ENCODE results near the gene PPP1R12B.
"Not testable (repeated sequence)": the region's sequence is repeated elsewhere in the genome, so short reads cannot be mapped to it uniquely, and the experiment has no call there.

PPP1R12B gene

GRCh38 chr1:202561726-202562443, 213.4 kb downstream of the PPP1R12B start:
- DNase-seq (ENCODE audit: low read depth) = no peak

- DNase-seq (ENCODE audit: low read depth) = no peak
Measured at GRCh38 chr1:202562444-202563060, 214.1 kb downstream of the PPP1R12B start.

- DNase-seq (ENCODE audit: low read depth) = no peak
Measured at GRCh38 chr1:202563818-202564217, 215.3 kb downstream of the PPP1R12B start.

DNA sequence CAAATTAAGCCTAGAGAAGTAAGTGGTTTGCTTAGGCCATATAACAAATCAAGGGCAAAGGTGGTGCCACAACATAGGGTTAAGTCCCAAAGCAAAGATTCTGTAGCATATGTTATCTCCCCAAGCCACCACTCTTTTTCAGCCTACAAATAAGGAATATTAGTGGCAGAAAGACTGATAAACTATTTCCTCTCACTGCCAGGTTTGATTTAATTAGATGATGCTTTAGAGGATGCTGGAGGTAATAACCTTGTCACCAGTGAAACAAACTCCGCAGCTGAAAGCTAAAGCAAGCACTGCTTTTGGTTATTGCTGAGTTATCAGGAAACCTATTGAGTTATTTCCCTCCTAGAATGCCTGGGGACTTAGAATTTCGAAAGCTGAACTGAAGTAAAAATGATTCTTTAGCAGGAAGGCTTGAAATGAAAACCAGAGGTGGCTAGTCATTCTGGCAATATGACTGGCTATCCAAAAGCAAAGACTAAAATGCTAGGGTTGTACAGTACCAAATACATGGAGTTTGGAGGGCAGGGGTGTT, 216.5 kb downstream of the PPP1R12B start:
- DNase-seq (ENCODE audit: low read depth) = no peak

- DNase-seq (ENCODE audit: low read depth) = no peak
Measured at GRCh38 chr1:202565890-202566602, 217.5 kb downstream of the PPP1R12B start.

- no peak for DNase-seq (ENCODE audit: low read depth)
Measured at GRCh38 chr1:202567738-202568137, 219.2 kb downstream of the PPP1R12B start.

DNA sequence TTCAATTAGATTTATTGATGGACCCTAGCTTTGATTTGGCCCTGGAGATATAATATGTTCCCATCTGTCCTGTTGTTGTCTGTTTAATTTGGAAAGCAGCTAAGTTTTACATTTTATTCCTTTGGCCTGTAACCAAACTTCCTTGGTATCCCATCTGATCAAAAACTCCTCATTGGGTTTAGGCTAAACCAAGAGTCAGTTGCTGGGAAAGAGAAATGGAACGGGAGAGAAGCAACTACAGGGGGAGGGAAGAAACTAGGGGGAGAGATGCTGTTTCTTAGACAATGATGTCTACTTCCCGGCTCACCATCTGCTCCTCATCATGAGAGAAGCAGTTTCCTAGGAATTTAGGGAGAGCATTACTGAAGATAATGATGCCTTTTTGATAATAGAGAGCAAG, 219.9 kb downstream of the PPP1R12B start:
- no peak for DNase-seq (ENCODE audit: low read depth)

DNA sequence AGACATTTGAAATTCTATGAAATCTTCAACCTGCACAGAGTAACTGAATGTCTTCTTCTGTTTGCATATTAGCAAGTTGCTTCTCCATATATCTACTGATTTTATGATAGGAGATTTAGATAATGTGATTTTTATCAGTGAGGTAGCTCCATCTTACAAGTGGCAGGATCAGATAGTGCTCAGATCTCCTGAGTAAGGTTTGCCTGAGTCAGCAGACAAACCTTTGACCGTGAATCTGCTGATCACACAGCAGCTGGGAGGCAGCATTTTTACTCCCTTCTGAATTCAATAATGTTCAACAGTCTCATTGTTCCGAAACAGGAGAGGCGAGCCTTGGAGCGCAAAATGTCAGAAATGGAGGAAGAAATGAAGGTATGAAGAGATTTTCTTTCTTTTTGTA, 220.3 kb downstream of the PPP1R12B start:
- no peak for DNase-seq (ENCODE audit: low read depth)

DNA sequence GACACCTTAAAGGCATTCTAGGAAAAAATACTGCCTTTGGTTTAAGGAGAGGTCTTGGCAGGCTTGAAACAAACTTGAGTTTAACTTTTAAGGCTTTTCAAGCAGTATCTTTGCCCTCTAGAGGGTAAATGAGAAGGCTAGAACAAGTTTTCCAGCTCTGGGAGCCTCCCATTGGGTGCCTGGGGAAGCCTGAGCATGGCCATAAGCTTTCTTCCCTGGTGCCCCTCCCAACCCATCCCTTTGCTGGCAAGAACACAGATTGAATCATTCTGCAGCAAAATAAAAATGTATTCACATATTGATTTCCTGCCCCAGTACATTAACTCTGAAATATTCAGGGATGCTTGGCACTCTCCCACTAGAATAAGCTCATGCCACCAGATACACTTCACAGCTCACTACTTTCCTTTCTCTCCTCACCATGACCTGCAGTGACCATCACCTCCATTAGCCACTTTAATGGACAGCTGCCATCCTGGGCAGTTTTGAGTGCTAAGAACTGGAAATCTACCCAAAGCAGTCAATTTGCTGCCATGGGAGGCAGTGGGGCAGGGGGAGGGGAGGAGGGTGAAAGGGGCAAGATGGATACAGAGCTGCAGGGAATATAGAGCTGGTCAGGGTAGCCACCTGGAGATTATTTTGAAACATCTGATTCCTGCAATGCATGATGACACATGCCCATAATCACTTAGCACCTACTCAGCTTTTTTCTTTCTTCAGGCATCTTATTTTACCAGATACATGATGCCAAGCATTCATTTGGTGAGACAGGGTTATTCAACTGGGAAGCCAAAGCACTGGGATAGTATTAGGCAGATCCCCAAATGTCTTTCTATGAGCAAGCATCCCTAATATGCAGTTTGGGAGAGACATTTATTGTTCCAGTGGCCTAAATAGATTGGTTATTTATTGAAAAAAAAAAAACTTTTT, 221.2 kb downstream of the PPP1R12B start:
- no peak for DNase-seq (ENCODE audit: low read depth)

DNA sequence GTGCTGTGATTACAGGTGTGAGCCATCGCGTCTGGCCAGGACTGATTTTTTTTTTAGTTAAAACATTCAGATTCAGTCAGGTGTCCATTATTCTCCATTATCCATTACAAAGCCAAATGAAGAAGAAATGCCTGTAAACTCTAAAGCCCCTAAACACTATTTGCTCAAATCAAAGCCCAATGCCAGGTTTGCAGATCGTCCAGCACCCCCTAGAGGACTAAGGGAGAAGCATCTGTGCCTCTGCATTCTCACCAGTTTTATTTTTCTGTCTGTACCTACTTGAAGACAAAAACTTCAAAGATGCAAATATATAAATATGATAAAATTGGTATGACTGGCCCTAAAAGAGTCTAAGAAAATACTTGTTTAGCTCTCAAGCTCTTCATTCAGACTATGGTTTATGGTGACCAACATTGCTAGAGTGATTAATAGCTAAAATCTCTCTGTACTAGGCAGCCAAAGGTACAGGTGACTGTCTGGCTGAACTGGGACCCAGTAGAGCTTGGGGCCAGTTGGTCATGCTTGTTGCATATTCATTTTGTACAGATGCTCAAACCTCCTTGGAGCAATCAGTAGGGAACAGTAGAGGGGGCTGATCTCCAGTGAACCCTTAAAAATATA, 223.3 kb downstream of the PPP1R12B start:
- no peak for DNase-seq (ENCODE audit: low read depth)

GRCh38 chr1:202572867-202573266, 224.4 kb downstream of the PPP1R12B start:
- DNase-seq (ENCODE audit: low read depth) = no peak

DNA sequence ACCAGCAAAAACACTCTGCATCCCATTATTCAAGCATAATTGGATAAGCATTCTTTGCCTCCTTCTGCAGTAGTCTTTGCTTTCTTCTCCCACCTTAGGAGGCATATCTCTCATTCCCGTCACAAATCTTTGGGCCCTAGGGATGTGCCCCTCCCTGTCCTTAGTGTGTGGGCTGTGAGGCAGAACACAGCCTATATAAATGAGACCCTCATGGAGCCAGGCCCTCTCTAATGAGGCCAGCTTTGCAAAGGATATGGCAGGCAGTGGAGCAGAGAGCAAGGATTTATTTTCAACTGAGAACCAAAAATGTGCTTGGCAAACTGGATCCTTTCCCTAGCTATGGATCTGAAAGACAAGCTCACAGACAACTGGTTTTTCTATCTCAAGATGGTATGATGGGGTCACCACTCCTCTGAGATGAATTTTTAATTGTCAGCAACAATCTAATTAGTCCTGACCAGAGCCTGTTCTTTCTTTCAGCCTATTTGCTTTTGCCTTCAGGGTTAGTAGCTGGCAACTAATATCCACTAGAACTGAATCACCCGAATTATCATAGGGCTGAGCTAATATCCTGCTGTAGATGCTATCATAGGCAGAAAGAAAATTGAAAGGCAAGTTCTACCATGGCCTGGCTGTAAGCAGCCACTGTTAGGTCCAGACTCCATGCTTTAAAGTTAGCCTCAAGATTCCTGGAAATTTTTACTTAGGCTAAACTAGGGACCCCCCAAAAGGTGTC, 227.6 kb downstream of the PPP1R12B start:
- DNase-seq (ENCODE audit: low read depth) = no peak

GRCh38 chr1:202576816-202577215, 228.3 kb downstream of the PPP1R12B start:
- peak; percentile 76 for DNase-seq (ENCODE audit: low read depth)

DNA sequence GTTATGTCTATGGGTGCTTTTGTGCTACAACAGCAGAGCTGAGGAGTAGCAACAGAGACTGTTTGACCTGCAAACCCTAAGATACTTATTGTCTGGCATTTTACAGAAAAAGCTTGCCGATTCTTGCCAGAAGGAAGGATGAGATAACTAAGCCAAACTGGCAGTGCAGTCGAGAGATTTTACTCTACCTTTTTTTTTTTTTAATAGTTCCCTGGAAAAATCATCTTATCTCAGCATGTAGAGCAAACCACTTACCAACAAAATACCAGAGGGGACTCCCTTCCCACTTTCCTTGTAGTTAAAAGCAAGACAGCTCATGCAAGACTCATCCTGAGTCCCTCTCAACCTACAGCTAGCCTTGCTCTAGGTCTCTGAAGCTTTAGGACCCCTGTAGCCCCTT, 228.9 kb downstream of the PPP1R12B start:
- DNase-seq (ENCODE audit: low read depth) = no peak

DNA sequence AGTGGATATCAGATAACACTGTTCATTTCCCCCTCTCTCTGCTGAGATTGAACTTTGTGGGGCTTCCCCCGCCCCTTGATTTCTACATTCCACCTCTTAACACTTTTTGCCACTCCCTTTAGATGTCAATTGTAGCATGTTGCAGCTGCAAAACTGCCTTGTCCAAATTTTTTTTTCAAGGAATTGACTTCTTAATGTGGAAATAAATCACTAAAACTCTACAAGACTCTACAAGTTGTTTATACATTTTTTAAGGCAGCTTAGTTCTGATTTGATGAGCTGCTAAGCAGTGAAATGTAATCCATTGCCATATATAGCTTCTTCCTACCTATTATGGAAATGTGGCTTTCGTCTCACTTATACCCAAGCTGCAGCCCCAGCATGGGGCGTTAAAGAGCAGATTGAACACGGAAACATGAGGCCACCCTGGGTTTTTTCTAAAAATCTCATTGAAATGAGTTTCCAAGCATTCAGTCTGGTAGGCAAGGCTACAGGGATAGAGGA, 229.6 kb downstream of the PPP1R12B start:
- DNase-seq (ENCODE audit: low read depth) = peak; percentile 28

DNA sequence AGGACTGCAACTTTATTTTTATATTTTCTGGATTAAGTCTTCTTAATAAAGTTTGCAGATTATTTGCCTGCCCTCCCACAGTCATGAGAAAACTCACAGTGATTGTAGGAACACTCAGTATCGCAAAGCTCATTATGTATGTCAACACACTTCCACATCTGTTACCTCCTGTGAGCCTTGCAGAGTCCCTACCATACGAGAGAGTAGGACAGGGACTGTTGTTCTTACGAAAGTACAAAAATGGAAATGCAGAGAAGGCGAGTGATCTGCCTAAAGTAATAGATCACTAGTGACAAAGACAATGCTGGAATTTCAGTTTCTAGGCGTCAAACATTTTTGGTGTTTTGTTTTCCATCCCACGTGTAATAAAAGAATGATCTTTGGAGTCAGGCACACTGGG, 230.1 kb downstream of the PPP1R12B start:
- DNase-seq (ENCODE audit: low read depth) = peak; percentile 42

DNA sequence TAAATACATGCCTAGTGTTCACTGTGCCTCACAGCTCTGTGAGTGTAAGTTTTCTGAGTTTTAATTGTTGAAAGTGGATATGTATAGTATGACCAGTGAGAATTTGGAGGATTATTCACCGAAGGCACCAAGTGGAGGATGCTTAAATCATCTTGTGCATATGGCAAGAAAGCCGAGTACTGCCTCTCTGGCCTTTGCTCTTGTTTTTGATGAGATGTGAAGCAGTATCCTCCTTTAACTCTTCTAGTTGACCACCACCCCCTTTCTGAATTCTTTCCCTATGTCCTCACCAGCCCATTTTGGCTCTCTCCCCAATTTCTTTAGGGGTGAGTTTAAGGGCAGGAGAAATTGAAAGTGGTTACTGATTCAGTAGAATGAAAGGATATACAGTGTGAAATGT, 231.3 kb downstream of the PPP1R12B start:
- DNase-seq (ENCODE audit: low read depth) = peak; percentile 84

GRCh38 chr1:202580619-202581018, 232.1 kb downstream of the PPP1R12B start:
- no peak for DNase-seq (ENCODE audit: low read depth)

DNA sequence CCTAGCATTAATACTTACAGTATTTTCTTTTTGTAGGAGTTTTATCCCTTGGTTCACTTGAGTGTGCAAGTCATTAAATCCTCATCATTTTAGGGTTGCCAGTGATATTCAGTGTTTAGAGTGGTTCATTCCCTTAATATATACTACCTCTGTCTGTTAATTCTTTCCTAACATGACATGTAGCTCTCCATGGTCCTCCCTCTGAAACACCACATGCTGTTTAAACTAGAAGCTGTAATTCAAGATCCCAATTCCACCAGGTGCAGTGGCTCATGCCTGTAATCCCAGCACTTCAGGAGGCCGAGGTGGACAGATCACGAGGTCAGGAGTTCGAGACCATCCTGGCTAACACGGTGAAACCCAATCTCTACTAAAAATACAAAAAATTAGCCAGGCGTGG, 233.9 kb downstream of the PPP1R12B start:
- DNase-seq (ENCODE audit: low read depth) = not testable (repeated sequence)

Measured in GM04504 (cell line).